ENCODE results near the gene DNM3. TPM values are rescaled to one million over a fixed set of nuclear protein-coding genes. Genes with fewer than 3 reads are reported as not detected.

The DNM3 gene
- total RNA-seq, 1 experiment from 2014 or later, result 0.71 TPM

- POLR2A ChIA-PET (ENCODE audit: low non-redundant PET), result no interaction called here
These were observed 296.6 kb downstream of the DNM3 start for GRCh38 chr1:172137703-172138454.

GRCh38 chr1:172138634-172139033 lies 297.3 kb downstream of the DNM3 start:
- Histone ChIP-seq H3K9me3 (ENCODE audit: low read depth, low read length, poor library complexity, severe bottlenecking) (no peaks in the 10 kb centered on the region), H3K4me3 (ENCODE audit: low read depth, low read length, poor library complexity, severe bottlenecking) (no peak overlapping the region), H3K4me1 (ENCODE audit: insufficient read depth, low read length, poor library complexity, severe bottlenecking) (peaks cover 42% of the 10 kb centered on the region), H3K27me3 (replicated peaks; ENCODE audit: insufficient read depth, low read depth, low read length, poor library complexity) (no peaks in the 10 kb centered on the region), H3K36me3 (ENCODE audit: insufficient read depth, low read length, poor library complexity, severe bottlenecking) (peaks cover 27% of the 10 kb centered on the region), H3K27ac (ENCODE audit: low read depth, low read length, poor library complexity, severe bottlenecking) (no peak overlapping the region)
- DNase-seq (ENCODE audit: low spot score), result no peak
- intact Hi-C loops (cut with micrococcal nuclease; ENCODE audit: unreplicated experiment), result no loop called here
- POLR2A ChIA-PET (ENCODE audit: low non-redundant PET), result no interaction called here
- BruUV-seq (replicated peaks), result no TSS peak
- TF ChIP-seq CTCF (conservative IDR thresholded peaks at IDR 0.05; ENCODE audit: low read depth, low read length) (no peak), EZH2 (IDR thresholded peaks at IDR 0.05; ENCODE audit: borderline replicate concordance, low read depth, low read length, poor library complexity, severe bottlenecking) (no peak)
- CTCF ChIA-PET, result no interaction called here

More at GRCh38 chr1:172137703-172138454, 296.6 kb downstream of the DNM3 start:
- H3K9me3 ChIP-seq (ENCODE audit: low read depth, low read length, poor library complexity, severe bottlenecking), result no peaks in the 10 kb centered on the region
- no peak for TF ChIP-seq CTCF (conservative IDR thresholded peaks at IDR 0.05; ENCODE audit: low read depth, low read length)
- no peaks in the 10 kb centered on the region for H3K27me3 ChIP-seq (replicated peaks; ENCODE audit: insufficient read depth, low read depth, low read length, poor library complexity)
- DNase-seq (ENCODE audit: low spot score), result no peak
- H3K4me1 ChIP-seq (ENCODE audit: insufficient read depth, low read length, poor library complexity, severe bottlenecking), result peaks cover 42% of the 10 kb centered on the region
- BruUV-seq (replicated peaks), result no TSS peak
- H3K4me3 ChIP-seq (ENCODE audit: low read depth, low read length, poor library complexity, severe bottlenecking), result no peak overlapping the region
- intact Hi-C loops (cut with micrococcal nuclease; ENCODE audit: unreplicated experiment), result no loop called here
- H3K36me3 ChIP-seq (ENCODE audit: insufficient read depth, low read length, poor library complexity, severe bottlenecking), result peaks cover 27% of the 10 kb centered on the region
- H3K27ac ChIP-seq (ENCODE audit: low read depth, low read length, poor library complexity, severe bottlenecking), result no peak overlapping the region
- CTCF ChIA-PET, result no interaction called here

GRCh38 chr1:172139196-172139595 lies 297.9 kb downstream of the DNM3 start:
- no peaks in the 10 kb centered on the region for H3K9me3 ChIP-seq (ENCODE audit: low read depth, low read length, poor library complexity, severe bottlenecking)
- H3K4me3 ChIP-seq (ENCODE audit: low read depth, low read length, poor library complexity, severe bottlenecking), result no peak overlapping the region
- ChIA-PET CTCF (no interaction called here), POLR2A (ENCODE audit: low non-redundant PET) (no interaction called here)
- H3K36me3 ChIP-seq (ENCODE audit: insufficient read depth, low read length, poor library complexity, severe bottlenecking), result peaks cover 27% of the 10 kb centered on the region
- no peak for DNase-seq (ENCODE audit: low spot score)
- intact Hi-C loops (cut with micrococcal nuclease; ENCODE audit: unreplicated experiment), result no loop called here
- no TSS peak for BruUV-seq (replicated peaks)
- TF ChIP-seq CTCF (conservative IDR thresholded peaks at IDR 0.05; ENCODE audit: low read depth, low read length) (no peak), EZH2 (IDR thresholded peaks at IDR 0.05; ENCODE audit: borderline replicate concordance, low read depth, low read length, poor library complexity, severe bottlenecking) (no peak)
- no peaks in the 10 kb centered on the region for H3K27me3 ChIP-seq (replicated peaks; ENCODE audit: insufficient read depth, low read depth, low read length, poor library complexity)
- H3K4me1 ChIP-seq (ENCODE audit: insufficient read depth, low read length, poor library complexity, severe bottlenecking), result peaks cover 42% of the 10 kb centered on the region
- H3K27ac ChIP-seq (ENCODE audit: low read depth, low read length, poor library complexity, severe bottlenecking), result no peak overlapping the region

All from A673 (cell line).